K562 (cell line): ENCODE measurements around the gene SAP130. TPM values are rescaled to one million over a fixed set of nuclear protein-coding genes. Genes with fewer than 3 reads are reported as not detected.

Experiments
- EHMT2 ChIP-seq: fragments of 450-650 bp; IDR thresholded peaks from 2 replicates; pipeline ENCODE4 v1.6.1; 2018; ENCODE audit warnings: antibody characterized with exemption
- EWSR1 ChIP-seq: fragments of 450-650 bp; IDR thresholded peaks from 2 replicates; pipeline ENCODE4 v1.6.1; 2018; ENCODE audit warnings: borderline replicate concordance, mild to moderate bottlenecking, low read depth, moderate library complexity; ENCODE audit not compliant: partially characterized antibody
- HNRNPL ChIP-seq: fragments of 200-400 bp; formaldehyde crosslinking; IDR thresholded peaks from 2 replicates; pipeline ENCODE4 v1.6.1; 2017; ENCODE audit warnings: low read depth, mild to moderate bottlenecking, low read length
- LCOR ChIP-seq: sonication (generic); formaldehyde crosslinking; IDR thresholded peaks from 2 replicates; pipeline ENCODE4 v1.8.0; 2022; ENCODE audit warnings: mild to moderate bottlenecking, missing genetic modification reagents
- MBD1 ChIP-seq: fragments of 250-450 bp; sonication (Bioruptor Pico); IDR thresholded peaks from 2 replicates; pipeline ENCODE4 v1.8.0; 2022; ENCODE audit warnings: inconsistent platforms
- NCOA6 ChIP-seq: fragments of 450-650 bp; IDR thresholded peaks from 2 replicates; pipeline ENCODE4 v1.6.1; 2017; ENCODE audit warnings: mild to moderate bottlenecking
- SMARCC2 ChIP-seq: fragments of 450-650 bp; IDR thresholded peaks from 2 replicates; pipeline ENCODE4 v1.6.1; 2017; ENCODE audit warnings: antibody characterized with exemption, moderate library complexity, mild to moderate bottlenecking, low read depth
- ZFP30 ChIP-seq: fragments of 250-450 bp; sonication (Bioruptor Pico); IDR thresholded peaks from 2 replicates; pipeline ENCODE4 v1.8.0; 2022; ENCODE audit warnings: moderate library complexity, mild to moderate bottlenecking, inconsistent platforms, borderline replicate concordance
- ZNF830 ChIP-seq: fragments of 250-450 bp; sonication (Bioruptor Pico); IDR thresholded peaks from 2 replicates; pipeline ENCODE4 v1.5.0; 2021; ENCODE audit warnings: mild to moderate bottlenecking
- polyA plus RNA-seq, 8 experiments: library from polyadenylated mRNA; depleted of rRNA in 4 of 8; stranded (reverse) in 5 of 8; unstranded in 3 of 8; fragments of >200 nt; fragmentation: Nextera tagmentation in 2 of 8; fragmentation: Illumina TruSeq in 1 of 8; extraction: Ambion mirVana in 2 of 8; extraction: Trizol in 1 of 8; gene quantifications; 2 replicates each; pipeline versions ENCODE4 v1.2.1 to v1.2.3, GENCODE V29; 2011 to 2014; ENCODE audit warnings: inconsistent platforms in 1 of 8, missing spikeins in 1 of 8
- total RNA-seq, 7 experiments: library from RNA; depleted of rRNA in 6 of 7; stranded (reverse); fragments of >200 nt in 6 of 7; fragmentation: Illumina TruSeq in 2 of 7; extraction: Trizol in 2 of 7; gene quantifications; 2 replicates each; pipeline versions ENCODE4 v1.2.1 to v1.2.3, GENCODE V29; 2011 to 2021; ENCODE audit warnings: low replicate concordance in 1 of 7
- TF ChIP-seq, protein P1 (sequence below): sonication (generic); formaldehyde crosslinking; IDR thresholded peaks from 2 replicates; pipeline ENCODE4 v1.8.1; 2022; ENCODE audit warnings: missing genetic modification reagents
- TF ChIP-seq, protein P2 (sequence below), 2 experiments: fragments of 450-650 bp in 1 of 2; sonication (generic) in 1 of 2; formaldehyde crosslinking in 1 of 2; IDR thresholded peaks; 2 replicates each; pipeline versions ENCODE4 v1.7.1 to v1.9.0; 2016 to 2022; ENCODE audit warnings: inconsistent platforms in 1 of 2, mild to moderate bottlenecking in 1 of 2, missing genetic modification reagents in 1 of 2

The SAP130 gene
- total and polyA plus RNA-seq, 9 of the 15 experiments (the other 6 are each of a cell fraction or from before 2014, with no cell fraction given) = 4.5 to 33.4 (median 7.4) TPM

- TF ChIP-seq LCOR (CRISPR knock-in tag) (peak; percentile 47; the same call in 1 of the 2 replicates), ZNF830 (CRISPR knock-in tag) (no peak), HNRNPL (no peak), EHMT2 (no peak), ZFP30 (CRISPR knock-in tag) (no peak), SMARCC2 (peak; percentile 25; the same call in 1 of the 2 replicates), NCOA6 (no peak), MBD1 (no peak), EWSR1 (no peak)
- TF ChIP-seq, protein P1, sequence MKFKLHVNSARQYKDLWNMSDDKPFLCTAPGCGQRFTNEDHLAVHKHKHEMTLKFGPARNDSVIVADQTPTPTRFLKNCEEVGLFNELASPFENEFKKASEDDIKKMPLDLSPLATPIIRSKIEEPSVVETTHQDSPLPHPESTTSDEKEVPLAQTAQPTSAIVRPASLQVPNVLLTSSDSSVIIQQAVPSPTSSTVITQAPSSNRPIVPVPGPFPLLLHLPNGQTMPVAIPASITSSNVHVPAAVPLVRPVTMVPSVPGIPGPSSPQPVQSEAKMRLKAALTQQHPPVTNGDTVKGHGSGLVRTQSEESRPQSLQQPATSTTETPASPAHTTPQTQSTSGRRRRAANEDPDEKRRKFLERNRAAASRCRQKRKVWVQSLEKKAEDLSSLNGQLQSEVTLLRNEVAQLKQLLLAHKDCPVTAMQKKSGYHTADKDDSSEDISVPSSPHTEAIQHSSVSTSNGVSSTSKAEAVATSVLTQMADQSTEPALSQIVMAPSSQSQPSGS (CRISPR knock-in tag) = no peak
- TF ChIP-seq, protein P2, sequence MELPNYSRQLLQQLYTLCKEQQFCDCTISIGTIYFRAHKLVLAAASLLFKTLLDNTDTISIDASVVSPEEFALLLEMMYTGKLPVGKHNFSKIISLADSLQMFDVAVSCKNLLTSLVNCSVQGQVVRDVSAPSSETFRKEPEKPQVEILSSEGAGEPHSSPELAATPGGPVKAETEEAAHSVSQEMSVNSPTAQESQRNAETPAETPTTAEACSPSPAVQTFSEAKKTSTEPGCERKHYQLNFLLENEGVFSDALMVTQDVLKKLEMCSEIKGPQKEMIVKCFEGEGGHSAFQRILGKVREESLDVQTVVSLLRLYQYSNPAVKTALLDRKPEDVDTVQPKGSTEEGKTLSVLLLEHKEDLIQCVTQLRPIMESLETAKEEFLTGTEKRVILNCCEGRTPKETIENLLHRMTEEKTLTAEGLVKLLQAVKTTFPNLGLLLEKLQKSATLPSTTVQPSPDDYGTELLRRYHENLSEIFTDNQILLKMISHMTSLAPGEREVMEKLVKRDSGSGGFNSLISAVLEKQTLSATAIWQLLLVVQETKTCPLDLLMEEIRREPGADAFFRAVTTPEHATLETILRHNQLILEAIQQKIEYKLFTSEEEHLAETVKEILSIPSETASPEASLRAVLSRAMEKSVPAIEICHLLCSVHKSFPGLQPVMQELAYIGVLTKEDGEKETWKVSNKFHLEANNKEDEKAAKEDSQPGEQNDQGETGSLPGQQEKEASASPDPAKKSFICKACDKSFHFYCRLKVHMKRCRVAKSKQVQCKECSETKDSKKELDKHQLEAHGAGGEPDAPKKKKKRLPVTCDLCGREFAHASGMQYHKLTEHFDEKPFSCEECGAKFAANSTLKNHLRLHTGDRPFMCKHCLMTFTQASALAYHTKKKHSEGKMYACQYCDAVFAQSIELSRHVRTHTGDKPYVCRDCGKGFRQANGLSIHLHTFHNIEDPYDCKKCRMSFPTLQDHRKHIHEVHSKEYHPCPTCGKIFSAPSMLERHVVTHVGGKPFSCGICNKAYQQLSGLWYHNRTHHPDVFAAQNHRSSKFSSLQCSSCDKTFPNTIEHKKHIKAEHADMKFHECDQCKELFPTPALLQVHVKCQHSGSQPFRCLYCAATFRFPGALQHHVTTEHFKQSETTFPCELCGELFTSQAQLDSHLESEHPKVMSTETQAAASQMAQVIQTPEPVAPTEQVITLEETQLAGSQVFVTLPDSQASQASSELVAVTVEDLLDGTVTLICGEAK (IDR thresholded peaks at IDR 0.05) = peak; percentile 87
- TF ChIP-seq, protein P2 (CRISPR knock-in tag; IDR thresholded peaks at IDR 0.05) = no peak
Measured at GRCh38 chr2:128027801-128028667, at the start of gene SAP130 (continued).
